HUES6 (cell line): ENCODE data around the gene PITPNB.

ENCODE experiments used
- H3K27ac ChIP-seq: 2 replicates; pipeline ENCODE4 v1.7.0; 2013; ENCODE audit warnings: low read depth, mild to moderate bottlenecking, low read length, inconsistent platforms
- H3K27me3 ChIP-seq: 2 replicates; pipeline ENCODE4 v1.6.1; 2013; ENCODE audit warnings: low read length; ENCODE audit not compliant: control insufficient read depth, insufficient read depth
- H3K36me3 ChIP-seq: 2 replicates; pipeline ENCODE4 v1.6.1; 2013; ENCODE audit warnings: low read length; ENCODE audit not compliant: control insufficient read depth, insufficient read depth
- H3K4me1 ChIP-seq: 2 replicates; pipeline ENCODE4 v1.6.1; 2013; ENCODE audit warnings: low read length; ENCODE audit not compliant: control insufficient read depth, insufficient read depth
- H3K4me3 ChIP-seq: 2 replicates; pipeline ENCODE4 v1.5.1; 2013; ENCODE audit warnings: low read depth, low read length
- H3K9ac ChIP-seq: one replicate; pipeline ENCODE4 v1.6.1; 2013; ENCODE audit warnings: mild to moderate bottlenecking, low read length
- H3K9me3 ChIP-seq: 2 replicates; pipeline ENCODE4 v1.6.1; 2013; ENCODE audit warnings: low read depth, low read length; ENCODE audit not compliant: control insufficient read depth, insufficient read depth

PITPNB gene

DNA sequence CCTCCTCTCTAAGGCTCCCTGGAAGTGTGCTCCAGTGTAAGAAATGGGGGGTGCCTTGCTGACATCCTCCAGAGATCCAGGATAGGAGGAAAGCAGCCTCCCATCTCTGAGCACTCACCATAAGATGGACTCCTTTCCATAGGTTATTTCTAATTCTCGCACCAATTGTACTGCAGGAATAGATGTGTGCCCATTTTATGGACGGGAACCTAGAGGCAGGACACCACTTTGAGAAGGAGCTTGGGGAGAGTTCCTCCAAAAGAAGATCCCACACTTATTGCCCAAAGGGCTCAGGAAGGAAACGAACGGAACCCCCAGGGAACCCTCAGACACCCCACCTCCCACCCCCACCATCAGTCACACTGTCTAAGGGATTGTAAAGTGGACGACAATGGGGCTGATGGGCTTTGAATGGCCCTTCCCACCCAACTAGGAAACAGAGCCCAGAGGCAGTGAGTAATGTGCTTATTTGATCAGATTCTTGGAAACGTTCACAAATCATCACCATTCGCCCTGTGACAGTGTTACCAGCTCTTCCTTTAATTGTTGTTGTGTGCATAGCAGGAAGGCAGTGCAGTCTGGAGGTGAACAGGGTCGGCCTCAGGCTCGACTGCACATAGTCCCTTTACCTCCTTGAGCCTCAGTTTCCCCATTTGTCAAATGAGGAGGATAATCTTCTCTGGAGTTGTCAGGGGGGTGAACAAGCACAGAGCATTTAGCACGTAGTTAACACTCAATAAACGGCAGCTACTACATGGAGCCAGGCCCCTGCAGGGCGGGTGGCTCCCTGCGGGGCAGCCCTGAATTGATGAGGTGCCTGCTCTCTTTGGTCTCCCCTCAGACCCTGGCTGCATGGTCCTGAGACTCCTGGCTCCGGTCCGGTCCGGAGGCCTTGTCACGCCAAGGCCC, 109.1 kb downstream of the PITPNB start:
- Histone ChIP-seq H3K36me3 (no peaks in the 10 kb centered on the region), H3K4me3 (peak overlapping the region; percentile 10; the same call in 1 of the 2 replicates), H3K4me1 (peaks cover 26% of the 10 kb centered on the region), H3K27ac (no peak overlapping the region), H3K9me3 (no peaks in the 10 kb centered on the region), H3K27me3 (peaks cover 52% of the 10 kb centered on the region), H3K9ac (peak overlapping the region; percentile 21)

DNA sequence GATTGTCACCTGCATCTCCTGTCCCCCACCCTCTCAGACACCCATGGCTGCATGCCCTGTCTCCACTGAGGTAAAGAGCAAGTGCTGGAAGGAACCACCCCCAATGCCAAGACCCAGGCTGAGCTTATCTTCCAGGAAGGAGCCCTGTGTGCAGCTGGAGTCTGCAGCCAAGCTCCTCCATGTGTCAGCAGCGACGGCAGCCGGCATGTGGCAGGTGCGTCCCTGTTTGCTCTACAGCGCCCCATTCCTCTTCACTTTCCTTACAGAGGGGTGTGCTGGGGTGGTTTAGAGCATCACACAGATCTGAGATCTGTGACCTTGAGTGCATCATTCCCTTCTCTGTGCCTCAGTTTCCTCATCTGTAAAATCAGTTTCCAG, 109.8 kb downstream of the PITPNB start:
- no peak overlapping the region for H3K4me3 ChIP-seq
- H3K27ac ChIP-seq, result no peak overlapping the region
- peaks cover 59% of the 10 kb centered on the region for H3K27me3 ChIP-seq
- H3K9me3 ChIP-seq, result no peaks in the 10 kb centered on the region
- H3K4me1 ChIP-seq, result peaks cover 33% of the 10 kb centered on the region
- H3K36me3 ChIP-seq, result no peaks in the 10 kb centered on the region
- H3K9ac ChIP-seq, result no peak overlapping the region

DNA sequence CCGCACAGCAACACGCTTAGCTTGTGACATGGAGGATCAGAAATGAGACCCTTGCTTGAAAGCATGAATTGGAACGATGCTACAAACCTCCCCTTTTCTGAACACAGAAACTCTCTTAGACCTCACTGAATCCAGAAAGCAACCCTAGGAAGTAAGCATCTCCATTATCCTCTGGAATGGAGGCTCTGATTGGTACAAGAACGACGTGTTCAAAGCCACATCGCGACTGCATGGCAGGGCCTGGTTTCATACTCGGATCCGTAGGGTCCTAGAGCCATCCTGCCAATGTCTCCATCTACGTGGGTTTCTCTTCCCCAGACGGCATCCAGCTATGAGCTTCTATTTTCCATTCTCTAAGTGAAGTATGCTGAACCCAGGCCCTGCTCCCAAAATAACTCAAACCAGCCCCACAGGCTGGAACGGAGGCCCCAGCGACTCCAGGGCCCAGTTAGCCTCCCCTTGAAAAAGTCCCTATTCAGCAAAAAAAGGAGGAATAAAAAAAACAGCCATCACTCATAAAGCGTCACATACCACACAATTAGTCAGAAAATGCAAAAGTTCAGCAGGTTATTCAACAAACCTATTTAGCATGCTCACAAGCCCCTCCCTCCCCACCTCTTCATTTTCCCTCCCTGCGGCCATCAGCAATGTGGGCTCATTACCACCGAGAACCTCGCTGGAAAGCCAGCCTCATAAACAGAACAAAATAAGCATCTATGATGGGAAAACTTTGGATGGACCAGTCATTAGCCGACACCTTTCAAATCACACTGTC, 110.4 kb downstream of the PITPNB start:
- Histone ChIP-seq H3K4me3 (no peak overlapping the region), H3K27ac (no peak overlapping the region), H3K9me3 (no peaks in the 10 kb centered on the region), H3K36me3 (no peaks in the 10 kb centered on the region), H3K27me3 (peaks cover 63% of the 10 kb centered on the region), H3K4me1 (peaks cover 34% of the 10 kb centered on the region), H3K9ac (no peak overlapping the region)

DNA sequence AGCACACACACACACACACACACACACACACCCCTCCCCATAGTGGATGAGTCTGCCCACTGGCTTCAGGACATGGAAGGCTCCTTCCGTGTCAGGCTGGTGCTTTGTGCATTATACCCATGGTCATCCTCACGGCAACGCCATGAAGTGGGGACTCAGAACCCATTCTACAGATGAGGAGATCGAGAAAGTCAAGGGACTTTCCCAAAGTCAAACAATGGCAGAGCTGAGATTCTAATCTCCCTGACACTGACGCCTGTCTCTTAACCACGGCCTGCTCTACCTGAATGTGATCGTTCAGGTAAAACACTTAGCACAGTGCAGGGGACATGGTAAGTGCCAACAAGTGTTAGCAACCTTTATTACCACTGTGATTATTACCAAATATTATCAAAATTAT, 113.2 kb downstream of the PITPNB start:
- no peaks in the 10 kb centered on the region for H3K9me3 ChIP-seq
- H3K27ac ChIP-seq, result no peak overlapping the region
- no peak overlapping the region for H3K4me3 ChIP-seq
- H3K9ac ChIP-seq, result no peak overlapping the region
- peaks cover 70% of the 10 kb centered on the region for H3K27me3 ChIP-seq
- H3K36me3 ChIP-seq, result no peaks in the 10 kb centered on the region
- peaks cover 36% of the 10 kb centered on the region for H3K4me1 ChIP-seq

DNA sequence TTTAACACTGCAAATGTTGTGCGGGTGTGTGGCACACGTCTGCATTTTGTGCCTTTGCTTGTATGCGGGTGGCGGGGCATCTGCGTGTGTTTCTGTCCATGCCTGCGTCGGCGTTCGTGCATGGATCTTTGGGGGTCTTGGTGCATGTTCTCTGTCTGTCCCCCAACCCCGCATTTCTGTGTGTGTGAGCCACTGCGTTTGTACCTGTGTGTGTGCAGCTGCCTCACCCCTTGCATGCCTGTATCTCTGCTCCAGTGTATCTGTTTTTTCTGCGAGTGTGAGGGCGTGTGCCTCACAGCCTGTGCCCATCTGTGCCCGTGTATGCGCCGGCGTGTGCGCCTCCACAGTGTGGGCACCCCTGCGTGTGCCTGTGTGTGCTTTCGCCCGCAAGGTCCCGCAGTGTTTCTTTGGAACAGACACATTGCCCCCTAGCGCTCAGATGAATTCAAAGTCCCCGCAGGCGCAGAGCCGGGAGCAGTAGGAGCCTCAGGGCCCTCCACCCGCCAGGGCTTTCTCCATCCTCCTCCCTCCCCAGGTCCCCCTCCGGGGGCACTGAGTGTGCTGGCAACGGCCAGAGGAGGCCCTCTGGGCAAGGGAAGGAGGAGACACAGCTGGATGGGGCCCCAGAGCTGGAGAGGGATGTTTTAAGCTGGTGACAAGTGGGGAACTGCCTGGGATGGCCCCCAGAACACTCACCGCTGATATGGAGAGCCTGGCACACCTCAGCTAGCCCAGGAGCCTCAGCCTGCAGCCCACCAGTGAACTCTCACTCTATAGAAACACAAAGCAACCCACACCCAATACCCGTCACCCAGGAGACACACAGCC, 114.4 kb downstream of the PITPNB start:
- Histone ChIP-seq H3K4me3 (peak overlapping the region; percentile 43), H3K4me1 (peaks cover 35% of the 10 kb centered on the region), H3K27me3 (peaks cover 80% of the 10 kb centered on the region), H3K9ac (no peak overlapping the region), H3K36me3 (no peaks in the 10 kb centered on the region), H3K9me3 (no peaks in the 10 kb centered on the region), H3K27ac (no peak overlapping the region)

DNA sequence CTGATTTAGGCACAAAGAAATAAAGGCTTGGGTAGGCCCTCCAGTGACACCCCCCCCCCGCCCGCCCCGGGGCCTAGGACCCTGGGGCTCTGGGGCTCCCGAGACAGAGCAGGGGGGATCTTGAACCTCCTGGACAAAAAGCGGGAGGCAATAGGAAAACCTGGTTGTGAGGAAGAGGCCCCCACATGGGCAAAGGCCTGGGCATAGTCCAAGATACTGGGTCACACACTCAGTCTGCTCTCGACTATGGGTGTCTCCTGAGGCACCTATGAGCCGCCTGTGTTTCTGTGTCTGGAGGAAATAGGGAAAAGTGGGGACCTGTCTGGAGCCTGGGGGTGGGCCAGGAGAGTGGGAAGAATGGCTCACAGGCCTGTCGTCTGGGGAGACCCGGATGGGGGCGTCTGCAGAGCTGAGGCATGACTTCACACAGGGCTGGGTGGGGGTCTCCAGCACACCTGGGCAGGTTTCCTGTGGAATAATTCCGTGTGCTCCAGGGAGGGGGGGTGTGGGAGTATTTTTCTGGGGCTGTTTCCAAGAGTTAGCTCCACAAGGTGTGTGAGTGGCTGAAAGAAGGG, 115.1 kb downstream of the PITPNB start:
- H3K27ac ChIP-seq, result no peak overlapping the region
- H3K9ac ChIP-seq, result no peak overlapping the region
- peaks cover 37% of the 10 kb centered on the region for H3K4me1 ChIP-seq
- no peaks in the 10 kb centered on the region for H3K9me3 ChIP-seq
- peaks cover 80% of the 10 kb centered on the region for H3K27me3 ChIP-seq
- no peaks in the 10 kb centered on the region for H3K36me3 ChIP-seq
- no peak overlapping the region for H3K4me3 ChIP-seq

DNA sequence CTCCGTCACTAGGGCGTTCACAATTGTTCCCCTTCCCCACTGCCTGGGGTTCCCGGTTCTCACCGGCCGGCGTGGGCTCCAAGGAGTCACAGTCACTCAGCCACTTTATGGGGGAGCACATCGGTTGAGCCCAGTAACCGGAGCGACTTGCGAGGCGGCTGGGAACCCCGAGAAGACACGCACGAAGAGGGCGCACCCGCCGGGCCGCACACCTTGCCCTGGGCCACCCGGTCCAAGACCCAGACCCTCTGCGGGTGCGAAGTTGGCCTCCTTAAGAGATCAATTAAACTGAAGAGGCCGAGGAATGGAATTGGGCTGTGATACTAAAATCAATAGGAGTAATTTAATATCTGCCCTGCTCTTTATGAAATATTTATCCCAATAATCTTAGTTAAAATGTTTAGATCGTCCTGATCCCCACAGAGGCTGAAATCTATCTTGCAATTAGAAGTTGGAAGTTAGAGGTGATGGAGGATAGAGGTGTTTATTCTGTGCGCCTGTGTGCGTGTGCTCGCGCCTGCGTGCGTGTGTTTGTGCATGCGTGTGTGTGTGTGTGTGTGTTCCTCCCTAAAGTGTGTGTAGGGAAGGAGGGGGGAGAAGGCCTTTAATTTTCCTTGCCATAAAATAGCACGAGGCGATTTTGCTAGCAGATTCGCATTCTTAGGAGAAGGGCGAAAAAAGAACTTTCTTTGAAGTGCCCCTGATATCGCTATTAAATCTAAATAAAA, 116.5 kb downstream of the PITPNB start:
- Histone ChIP-seq H3K9me3 (no peaks in the 10 kb centered on the region), H3K4me1 (peaks cover 44% of the 10 kb centered on the region), H3K36me3 (no peaks in the 10 kb centered on the region), H3K9ac (peak overlapping the region; percentile 79), H3K27ac (no peak overlapping the region; the same call in 1 of the 2 replicates), H3K27me3 (peaks cover 81% of the 10 kb centered on the region), H3K4me3 (peak overlapping the region; percentile 85)
